GM12878 (cell line): ENCODE measurements around the gene CEP83. TPM values are rescaled to one million over a fixed set of nuclear protein-coding genes. Genes with fewer than 3 reads are reported as not detected.

Source experiments
- ATAC-seq: fragments of 200-7000 bp; cut with Tn5 transposase; 3 replicates; pipeline ENCODE4 v1.9.1; 2020; ENCODE audit warnings: mild to moderate bottlenecking, moderate library complexity
- BruUV-seq: library from RNA; stranded (reverse); fragments of 400-500 nt; replicated peaks from 2 replicates; lab custom pipeline; 2021; lab: Mats Ljungman, UMichigan
- CTCF ChIA-PET: fragments of 300-600 bp; sonication (Branson Sonifier 250); formaldehyde crosslinking; extraction: SDS; loops from one replicate; lab custom pipeline; 2021; ENCODE audit warnings: inconsistent platforms; lab: Yijun Ruan, JAX
- POLR2A ChIA-PET: fragments of 350-600 bp; formaldehyde crosslinking; extraction: SDS; loops from one replicate; lab custom pipeline; 2021; ENCODE audit warnings: inconsistent platforms; lab: Charles Lee
- RAD21 ChIA-PET: fragments of 300-600 bp; sonication (Branson Sonifier 250); formaldehyde crosslinking; loops from one replicate; lab custom pipeline; 2023; ENCODE audit warnings: antibody characterized with exemption; ENCODE audit not compliant: unreplicated experiment; lab: Charles Lee
- SMC1A ChIA-PET: fragments of 300-600 bp; sonication (Branson Sonifier 250); formaldehyde crosslinking; loops from one replicate; lab custom pipeline; 2023; ENCODE audit not compliant: unreplicated experiment, uncharacterized antibody; lab: Charles Lee
- DNase-seq: peaks from one replicate; pipeline ENCODE4 v3.0.0-alpha.2; 2011; ENCODE audit warnings: low read depth, low spot score
- FAIRE-seq: peaks from 3 replicates; lab custom pipeline; 2011; peaks lifted over from hg19 to GRCh38; lab: Jason Lieb, UNC
- H2AFZ ChIP-seq: 2 replicates; pipeline ENCODE4 v1.6.0; 2011; ENCODE audit warnings: low read depth, low read length, control low read depth; ENCODE audit not compliant: control insufficient read depth
- H3K27ac ChIP-seq: 2 replicates; pipeline ENCODE4 v1.5.1; 2011; ENCODE audit warnings: control low read depth; ENCODE audit not compliant: control insufficient read depth, insufficient read depth
- H3K27me3 ChIP-seq, 2 experiments: replicated peaks in 1 of 2; 2 replicates each; pipeline versions ENCODE4 v1.6.0 to v1.6.1; 2011; ENCODE audit warnings: low read length in 1 of 2; ENCODE audit not compliant: control insufficient read depth in 2 of 2, insufficient read depth in 2 of 2
- H3K36me3 ChIP-seq, 2 experiments: 2 replicates each; pipeline ENCODE4 v1.5.1; 2011; ENCODE audit warnings: low read length in 1 of 2; ENCODE audit not compliant: control insufficient read depth in 2 of 2, insufficient read depth in 2 of 2
- H3K4me1 ChIP-seq: 2 replicates; pipeline ENCODE4 v1.6.1; 2011; ENCODE audit warnings: mild to moderate bottlenecking, low read length, moderate library complexity, mixed read lengths; ENCODE audit not compliant: control insufficient read depth, insufficient read depth
- H3K4me2 ChIP-seq: 2 replicates; pipeline ENCODE4 v1.6.0; 2011; ENCODE audit warnings: control low read depth; ENCODE audit not compliant: control insufficient read depth, insufficient read depth
- H3K4me3 ChIP-seq: fragments of 200-600 bp; sonication (generic); 2 replicates; pipeline ENCODE4 v1.5.1; 2016
- H3K79me2 ChIP-seq: 2 replicates; pipeline ENCODE4 v1.6.0; 2011; ENCODE audit warnings: low read length; ENCODE audit not compliant: control insufficient read depth, insufficient read depth
- H3K9ac ChIP-seq: 2 replicates; pipeline ENCODE4 v1.8.0; 2011; ENCODE audit warnings: low read length, control low read depth, mixed read lengths; ENCODE audit not compliant: control insufficient read depth, insufficient read depth
- H3K9me3 ChIP-seq: replicated peaks from 3 replicates; pipeline ENCODE4 v1.5.1; 2011; ENCODE audit warnings: mild to moderate bottlenecking, low read length; ENCODE audit not compliant: control insufficient read depth, insufficient read depth
- H4K20me1 ChIP-seq: 2 replicates; pipeline ENCODE4 v1.6.0; 2011; ENCODE audit not compliant: control insufficient read depth, insufficient read depth
- HSF1 ChIP-seq: fragments of 150-350 bp; IDR thresholded peaks from 2 replicates; pipeline ENCODE4 v1.6.1; 2014; ENCODE audit warnings: mild to moderate bottlenecking, low read depth, low read length
- LARP7 ChIP-seq: fragments of 450-650 bp; IDR thresholded peaks from 2 replicates; pipeline ENCODE4 v1.6.1; 2017; ENCODE audit warnings: mild to moderate bottlenecking
- MEF2A ChIP-seq: IDR thresholded peaks from 2 replicates; pipeline ENCODE4 v1.6.1; 2011; ENCODE audit warnings: low read depth, mild to moderate bottlenecking, low read length, moderate library complexity; ENCODE audit not compliant: insufficient read depth
- SMAD1 ChIP-seq: fragments of 450-650 bp; IDR thresholded peaks from 2 replicates; pipeline ENCODE4 v1.6.1; 2018; ENCODE audit warnings: mild to moderate bottlenecking, low read depth; ENCODE audit not compliant: partially characterized antibody
- SMARCA5 ChIP-seq: fragments of 450-650 bp; IDR thresholded peaks from 2 replicates; pipeline ENCODE4 v1.6.1; 2017; ENCODE audit warnings: mild to moderate bottlenecking
- SPI1 ChIP-seq: IDR thresholded peaks from 2 replicates; pipeline ENCODE4 v1.6.1; 2011; ENCODE audit warnings: low read depth, mild to moderate bottlenecking, low read length, moderate library complexity, borderline replicate concordance; ENCODE audit not compliant: insufficient read depth
- SREBF1 ChIP-seq: IDR thresholded peaks from 2 replicates; pipeline ENCODE4 v1.6.1; 2012; ENCODE audit warnings: mild to moderate bottlenecking, low read length
- SUPT20H ChIP-seq: IDR thresholded peaks from 2 replicates; pipeline ENCODE4 v1.6.1; 2011; ENCODE audit warnings: low read depth, mild to moderate bottlenecking, low read length, moderate library complexity, borderline replicate concordance; ENCODE audit not compliant: control insufficient read depth
- TCF3 ChIP-seq: IDR thresholded peaks from 2 replicates; pipeline ENCODE4 v1.6.1; 2012; ENCODE audit warnings: low read depth, mild to moderate bottlenecking, low read length, borderline replicate concordance; ENCODE audit not compliant: insufficient read depth
- TCF7 ChIP-seq: IDR thresholded peaks from 2 replicates; pipeline ENCODE4 v1.6.1; 2014; ENCODE audit warnings: antibody characterized with exemption, borderline replicate concordance
- ZBTB4 ChIP-seq: fragments of 450-650 bp; formaldehyde crosslinking; IDR thresholded peaks from 2 replicates; pipeline ENCODE4 v1.4.0; 2022; ENCODE audit warnings: mild to moderate bottlenecking, moderate library complexity
- ZNF592 ChIP-seq: fragments of 450-650 bp; IDR thresholded peaks from 2 replicates; pipeline ENCODE4 v1.6.1; 2017; ENCODE audit warnings: mild to moderate bottlenecking, moderate library complexity
- ZNF622 ChIP-seq: fragments of 450-650 bp; IDR thresholded peaks from 2 replicates; pipeline ENCODE4 v1.6.1; 2017; ENCODE audit warnings: mild to moderate bottlenecking, inconsistent platforms
- WGBS: methylation state at CpG from one replicate; pipeline ENCODE4 v1.1.6; 2016; ENCODE audit warnings: low lambda C conversion rate; ENCODE audit not compliant: insufficient replicate concordance, insufficient coverage; ENCODE audit errors: missing lambda C conversion rate; 5-methylcytosine and 5-hydroxymethylcytosine counted together
- in situ Hi-C: fragments of 300-500 bp; cut with MboI; formaldehyde crosslinking; loops from 9 replicates; pipeline ENCODE4 v1.14.3; 2018; ENCODE audit warnings: mixed read lengths
- intact Hi-C: fragments of 100-400 bp; cut with micrococcal nuclease; formaldehyde crosslinking; loops from one replicate; pipeline ENCODE4 v1.14.2; 2022; ENCODE audit not compliant: unreplicated experiment
- polyA plus RNA-seq, 11 experiments: library from polyadenylated mRNA; depleted of rRNA in 4 of 11; unstranded in 6 of 11; stranded (reverse) in 5 of 11; fragments of >200 nt; fragmentation: Nextera tagmentation in 4 of 11; fragmentation: Illumina TruSeq in 1 of 11; extraction: Ambion mirVana in 4 of 11; extraction: Trizol in 1 of 11; gene quantifications; 1 replicate in 1 of 11; 2 replicates in 10 of 11; pipeline versions ENCODE4 v1.2.1 to v1.2.3, GENCODE V29; 2011 to 2016; ENCODE audit warnings: inconsistent platforms in 2 of 11, missing spikeins in 2 of 11, low read depth in 1 of 11
- total RNA-seq, 4 experiments: library from RNA; depleted of rRNA in 3 of 4; stranded (reverse); fragments of >200 nt in 3 of 4; fragmentation: Illumina TruSeq in 1 of 4; extraction: Trizol in 1 of 4; gene quantifications; 2 replicates each; pipeline versions ENCODE4 v1.2.1 to v1.2.3, GENCODE V29; 2013 to 2021

The CEP83 gene
- total and polyA plus RNA-seq, 10 of the 15 experiments (the other 5 are each of a cell fraction or from before 2014, with no cell fraction given): 4.3 to 39.0 (median 22.5) TPM

- Histone ChIP-seq H3K4me1 (no peaks in the 10 kb centered on the region), H3K4me2 (no peak overlapping the region), H3K36me3 (no peaks in the 10 kb centered on the region), H2AFZ (no peak overlapping the region), H3K79me2 (peaks cover 2% of the 10 kb centered on the region; the same call in 1 of the 2 replicates), H3K9ac (no peak overlapping the region), H3K27me3 (no peaks in the 10 kb centered on the region), H3K27ac (no peak overlapping the region), H3K4me3 (no peak overlapping the region), H4K20me1 (no peaks in the 10 kb centered on the region), H3K9me3 (peaks cover 10% of the 10 kb centered on the region)
- intact Hi-C loops (no loop called here), in situ Hi-C loops (no loop called here)
- DNase-seq (no peak), FAIRE-seq (no peak), ATAC-seq (0 out of 3 replicates have a peak, but pooled peaks have one; percentile 34)
- POLR2A ChIA-PET: interaction anchor here (0.5 to 1.1 kb wide), 3 partner anchors 11 to 282 kb away, joined by 3 to 4 read pairs (median 3); no protein-coding TSS in a partner anchor
- no TSS peak for BruUV-seq
- SMC1A ChIA-PET: interaction anchor here (0.7 to 3.6 kb wide), 5 partner anchors 11 to 315 kb away, joined by 3 to 18 read pairs (median 4); partner anchors contain the start of gene CEP83
- WGBS: 96% methylated on average over 2 of the region's 2 CpGs
- RAD21 ChIA-PET: no interaction called here
- CTCF ChIA-PET: interaction anchor here (0.6 kb wide), 1 partner anchor 768 kb away, joined by 3 read pairs; no protein-coding TSS in a partner anchor
- no peak for TF ChIP-seq TCF3
- no peak for TF ChIP-seq SREBF1
- no peak for TF ChIP-seq SPI1
- TF ChIP-seq SUPT20H: no peak
- no peak for TF ChIP-seq HSF1
- TF ChIP-seq MEF2A: no peak
- TF ChIP-seq ZNF622: no peak
- no peak for TF ChIP-seq SMAD1
- TF ChIP-seq TCF7: no peak
- TF ChIP-seq LARP7: no peak
- TF ChIP-seq SMARCA5: no peak
- no peak for TF ChIP-seq ZNF592
- TF ChIP-seq ZBTB4 (CRISPR knock-in tag): no peak
Measured at GRCh38 chr12:94416613-94417012, 43.1 kb downstream of the CEP83 start.
